Measurements from ENCODE around the gene UBE2D4.
"Not testable (repeated sequence)": the region's sequence is repeated elsewhere in the genome, so short reads cannot be mapped to it uniquely, and the experiment has no call there.

The UBE2D4 gene

DNA sequence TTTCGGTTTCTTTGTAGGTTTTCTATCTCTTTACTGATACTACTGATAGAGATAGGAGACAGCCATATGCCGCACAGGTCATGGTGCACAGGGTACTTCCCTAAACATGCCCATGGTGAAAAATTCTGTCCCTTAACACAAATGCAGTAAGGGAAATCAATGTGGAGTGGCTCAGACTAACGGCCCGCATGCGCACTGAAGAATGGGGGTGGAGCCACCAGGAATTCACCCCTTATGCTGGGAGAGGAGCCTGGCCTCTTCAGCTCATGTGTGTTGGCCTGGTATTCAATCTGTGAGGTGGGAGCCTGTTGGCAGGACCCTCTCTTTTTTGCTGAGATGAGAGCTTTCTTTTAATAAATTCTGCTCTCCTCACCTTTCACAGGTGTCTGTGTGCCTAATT is 11.4 kb upstream of the UBE2D4 start:
- no peak for DNase-seq (ENCODE audit: low read depth)

- DNase-seq (ENCODE audit: low read depth): no peak
Measured at GRCh38 chr7:43915907-43916306, 10.3 kb upstream of the UBE2D4 start.

DNA sequence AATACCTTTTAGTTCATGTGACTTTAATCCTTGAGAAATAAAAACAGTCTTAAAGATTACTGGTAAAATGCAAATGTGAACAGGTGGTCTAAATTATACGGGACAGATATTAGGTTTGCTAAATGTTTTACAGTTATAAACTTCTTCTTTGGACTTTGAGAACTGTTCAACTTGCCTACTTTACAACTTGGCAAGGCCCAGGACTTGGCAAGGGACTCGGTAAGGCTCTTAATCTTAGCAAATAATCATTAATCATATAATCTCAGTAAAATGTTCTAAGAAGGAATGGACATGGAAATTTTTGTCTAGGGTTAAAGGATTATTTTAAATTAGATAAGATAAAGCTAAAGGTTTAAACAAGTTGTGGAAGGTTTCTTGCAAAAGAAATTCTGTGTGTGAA is 4.8 kb upstream of the UBE2D4 start:
- no peak for DNase-seq (ENCODE audit: low read depth)

- no peak for DNase-seq (ENCODE audit: low read depth)
Measured at GRCh38 chr7:43922726-43923125, 3.5 kb upstream of the UBE2D4 start.

DNA sequence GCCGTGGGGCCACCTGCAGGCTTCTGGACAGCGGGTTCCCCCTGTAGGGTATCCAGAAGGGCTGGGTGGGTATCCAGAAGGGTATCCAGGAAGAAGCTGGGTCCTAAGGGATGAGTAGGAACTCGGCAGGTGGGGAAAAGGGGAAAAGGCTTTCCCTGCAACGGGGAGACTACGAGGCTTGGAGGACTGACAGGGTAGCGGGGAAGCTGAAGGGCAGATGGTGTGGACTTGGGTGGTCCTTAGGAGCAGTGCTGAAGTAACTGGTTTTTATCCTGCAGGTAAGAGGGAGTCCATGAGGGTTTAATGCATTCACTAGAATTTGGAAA is 525 bp downstream of the UBE2D4 start:
- no peak for DNase-seq (ENCODE audit: low read depth)

GRCh38 chr7:43927810-43928209 is 1.6 kb downstream of the UBE2D4 start:
- DNase-seq (ENCODE audit: low read depth): no peak

GRCh38 chr7:43929529-43930457 is 3.6 kb downstream of the UBE2D4 start:
- DNase-seq (ENCODE audit: low read depth): no peak

DNA sequence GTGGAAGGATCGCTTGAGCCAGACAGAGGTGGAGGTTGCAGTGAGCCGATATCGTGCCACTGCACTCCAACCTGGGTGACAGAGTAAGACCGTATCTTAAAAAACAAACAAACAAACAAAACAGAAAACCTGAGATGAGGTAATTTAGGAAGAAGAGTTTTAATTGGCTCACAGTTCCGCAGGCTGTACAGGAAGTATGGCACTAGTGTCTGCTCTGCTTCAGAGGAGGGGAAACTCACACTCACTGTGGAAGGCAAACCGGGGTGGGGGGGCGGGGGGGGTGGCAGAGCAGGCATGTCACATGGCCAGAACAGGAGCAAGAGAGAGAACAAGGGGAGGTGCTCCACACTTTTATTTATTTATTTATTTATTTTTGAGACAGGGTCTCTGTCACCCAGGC is 5.1 kb downstream of the UBE2D4 start:
- no peak for DNase-seq (ENCODE audit: low read depth)

GRCh38 chr7:43933902-43934560 is 7.8 kb downstream of the UBE2D4 start:
- no peak for DNase-seq (ENCODE audit: low read depth)

GRCh38 chr7:43937444-43937843 is 11.2 kb downstream of the UBE2D4 start:
- DNase-seq (ENCODE audit: low read depth): no peak

- DNase-seq (ENCODE audit: low read depth): no peak
Measured at GRCh38 chr7:43938892-43939482, 12.8 kb downstream of the UBE2D4 start.

DNA sequence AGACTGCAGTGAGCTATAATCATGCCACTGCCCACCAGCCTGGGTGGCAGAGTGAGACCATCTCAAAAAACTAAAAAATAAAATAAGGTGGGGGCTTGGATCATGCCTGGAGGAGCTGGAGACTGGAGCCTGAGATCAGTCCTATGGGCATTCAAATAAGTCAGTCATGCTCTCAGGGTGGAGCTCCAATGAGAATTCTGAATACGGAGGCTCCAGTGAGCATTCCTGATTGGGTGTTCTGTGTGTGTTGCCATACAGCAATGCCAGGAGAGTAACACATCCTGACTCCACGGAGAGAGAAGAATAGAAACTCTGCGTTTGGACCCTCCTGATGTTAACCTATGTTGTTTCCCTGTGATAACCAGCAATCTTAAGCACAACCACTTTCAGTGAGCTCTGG is 16.0 kb downstream of the UBE2D4 start:
- no peak for DNase-seq (ENCODE audit: low read depth)

DNA sequence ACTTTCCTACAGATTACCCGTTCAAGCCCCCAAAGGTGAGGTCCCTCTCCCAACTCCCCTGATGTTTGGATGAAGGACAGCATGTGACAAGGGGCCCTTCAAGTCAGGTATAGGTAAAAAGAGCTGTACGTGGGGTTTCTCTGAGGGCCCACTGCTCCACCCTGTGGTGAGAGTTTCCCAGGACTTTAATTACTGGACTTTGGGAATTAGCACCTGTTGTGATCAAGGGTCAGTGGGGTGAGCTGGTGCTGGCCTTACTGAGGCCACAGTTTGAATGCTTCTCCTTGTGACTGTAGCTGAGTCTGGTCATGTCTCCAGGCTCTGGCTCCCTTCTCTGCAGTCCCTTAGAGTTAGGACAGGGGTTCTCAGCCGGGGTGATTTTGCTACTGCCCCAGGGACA is 16.8 kb downstream of the UBE2D4 start:
- DNase-seq (ENCODE audit: low read depth): no peak

GRCh38 chr7:43943417-43944187 is 17.4 kb downstream of the UBE2D4 start:
- no peak for DNase-seq (ENCODE audit: low read depth)

GRCh38 chr7:43944286-43944685 is 18.1 kb downstream of the UBE2D4 start:
- DNase-seq (ENCODE audit: low read depth): no peak

DNA sequence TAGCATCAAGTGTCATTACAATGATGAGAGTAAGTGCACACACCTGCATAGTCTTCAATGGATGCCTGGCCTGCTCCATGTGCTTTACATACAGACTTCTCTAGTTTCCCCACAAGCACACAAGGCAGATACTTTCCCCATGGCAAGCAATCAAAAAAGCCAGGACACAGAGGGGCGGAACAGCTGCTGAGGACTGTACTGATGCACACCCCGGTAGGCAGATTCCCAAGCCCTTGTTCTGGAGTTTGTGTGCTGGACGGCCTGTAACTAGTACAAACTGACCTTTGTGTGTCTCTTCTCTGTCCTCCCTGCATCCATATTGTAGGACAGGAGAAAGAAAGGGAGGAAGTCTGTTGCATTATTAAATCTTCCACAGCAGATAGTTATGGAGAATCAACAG is 25.8 kb downstream of the UBE2D4 start:
- no peak for DNase-seq (ENCODE audit: low read depth)

DNA sequence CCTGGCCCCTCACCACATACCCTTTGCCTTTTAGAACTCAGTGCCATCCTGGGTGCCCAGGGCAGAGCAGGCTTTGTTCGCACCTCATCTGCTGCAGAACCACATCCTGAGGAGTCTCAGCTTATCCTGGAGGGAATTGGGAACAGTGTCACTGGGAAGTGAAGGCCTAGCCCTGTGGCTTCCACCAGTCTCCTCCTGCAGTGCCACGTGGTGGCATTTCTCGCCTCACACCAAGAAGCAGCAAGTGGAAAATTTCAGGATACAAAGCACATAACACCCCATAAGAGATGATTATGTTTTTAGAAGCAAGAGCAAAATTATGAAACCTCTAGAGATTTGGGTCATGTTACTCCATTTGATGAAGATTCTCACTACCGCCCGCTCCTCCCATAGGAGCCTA is 26.8 kb downstream of the UBE2D4 start:
- no peak for DNase-seq (ENCODE audit: low read depth)

DNA sequence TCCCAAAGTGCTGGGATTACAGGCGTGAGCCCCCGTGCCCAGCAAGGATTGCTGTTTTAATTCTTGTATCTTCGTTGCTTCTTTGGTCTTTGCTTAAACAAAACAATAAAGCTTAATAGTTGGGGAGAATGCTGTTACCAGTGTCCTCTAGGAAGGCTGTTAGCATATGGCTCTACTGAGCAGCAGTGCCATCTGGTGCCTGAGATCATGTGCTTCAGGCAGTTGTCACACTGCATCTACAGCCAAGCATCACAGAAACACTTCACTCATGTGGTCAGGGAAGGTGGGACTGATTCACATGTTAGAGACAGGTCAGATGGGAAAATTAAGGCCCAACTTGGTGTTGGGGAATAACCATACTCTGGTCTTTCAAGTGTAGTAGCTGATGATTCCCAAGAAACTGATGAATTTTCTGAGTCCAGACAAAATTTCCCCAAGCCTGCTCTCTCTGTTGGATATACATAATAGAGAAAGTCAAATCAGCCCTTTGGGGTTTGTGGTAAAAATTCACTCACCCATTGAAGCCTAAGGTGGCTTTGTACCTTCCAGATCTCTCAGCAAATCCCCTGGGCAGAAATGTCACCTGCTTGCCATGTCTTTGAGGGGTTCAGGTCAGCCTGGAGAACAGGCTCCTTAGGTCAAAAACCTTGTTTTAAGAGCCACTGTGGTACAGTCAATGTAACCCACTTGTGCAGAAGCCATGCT is 28.4 kb downstream of the UBE2D4 start:
- DNase-seq (ENCODE audit: low read depth): peak; percentile 42

- no peak for DNase-seq (ENCODE audit: low read depth)
Measured at GRCh38 chr7:43956027-43956426, 29.8 kb downstream of the UBE2D4 start.

DNA sequence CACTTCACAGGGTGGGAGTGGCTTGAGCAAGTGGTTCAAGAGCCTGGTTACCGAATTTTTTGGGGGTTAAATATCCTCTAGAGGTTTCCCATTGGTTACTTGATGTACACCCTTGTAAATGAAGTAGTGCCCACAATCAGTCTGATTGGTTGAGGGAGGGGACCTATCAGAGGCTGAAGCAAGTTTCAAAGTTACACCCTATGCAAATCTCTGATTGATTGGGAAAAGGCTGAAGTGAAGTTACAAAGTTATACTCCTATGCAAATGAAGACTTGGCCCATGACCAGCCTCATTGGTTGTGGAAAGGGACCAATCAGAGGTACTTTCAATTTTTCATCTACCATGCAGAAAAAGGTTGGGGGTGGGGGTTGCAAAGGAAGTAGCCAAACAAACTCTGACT is 34.7 kb downstream of the UBE2D4 start:
- DNase-seq (ENCODE audit: low read depth): no peak

- not testable (repeated sequence) for DNase-seq (ENCODE audit: low read depth)
Measured at GRCh38 chr7:43966392-43966791, 40.2 kb downstream of the UBE2D4 start.
